Sigmoid colon (tissue), 4 donors: Measurements from ENCODE around the gene KRTAP5-6.

Experiments used
- CTCF ChIP-seq, 4 experiments: fragments of 450-650 bp in 3 of 4; fragments of 200-600 bp in 1 of 4; IDR thresholded peaks; one replicate each; pipeline ENCODE4 v1.5.1; 2016 to 2019; ENCODE audit warnings: antibody characterized with exemption in 4 of 4, mild to moderate bottlenecking in 3 of 4, moderate library complexity in 2 of 4
- POLR2A ChIP-seq, 2 donors: fragments of 450-650 bp; IDR thresholded peaks; one replicate each; pipeline ENCODE4 v1.6.1; 2016; ENCODE audit warnings: antibody characterized with exemption in 2 of 2, mild to moderate bottlenecking in 2 of 2, moderate library complexity in 2 of 2
- POLR2AphosphoS5 ChIP-seq, 4 donors: sonication (generic); formaldehyde crosslinking; IDR thresholded peaks; one replicate each; pipeline ENCODE4 v1.6.1; 2017; ENCODE audit warnings: antibody characterized with exemption in 4 of 4

- no peak for TF ChIP-seq CTCF (IDR thresholded peaks at IDR 0.05)
- TF ChIP-seq POLR2A (IDR thresholded peaks at IDR 0.05), result no peak
- TF ChIP-seq POLR2AphosphoS5 (IDR thresholded peaks at IDR 0.05), result no peak
Observed at GRCh38 chr11:1727096-1727690, 30.2 kb downstream of the KRTAP5-6 start.
